Epidermal melanocyte (primary cell): ENCODE measurements around the gene SELENOK.

Source experiments
- DNase-seq: peaks from one replicate; pipeline ENCODE4 v3.0.0; 2011; ENCODE audit warnings: low spot score; ENCODE audit not compliant: insufficient read length

The SELENOK gene

GRCh38 chr3:53843195-53844177 lies 48.2 kb downstream of the SELENOK start:
- no peak for DNase-seq

GRCh38 chr3:53842436-53843194 lies 49.0 kb downstream of the SELENOK start:
- no peak for DNase-seq

GRCh38 chr3:53841296-53841695 lies 50.4 kb downstream of the SELENOK start:
- DNase-seq = no peak

GRCh38 chr3:53837331-53837730 lies 54.3 kb downstream of the SELENOK start:
- no peak for DNase-seq

DNA sequence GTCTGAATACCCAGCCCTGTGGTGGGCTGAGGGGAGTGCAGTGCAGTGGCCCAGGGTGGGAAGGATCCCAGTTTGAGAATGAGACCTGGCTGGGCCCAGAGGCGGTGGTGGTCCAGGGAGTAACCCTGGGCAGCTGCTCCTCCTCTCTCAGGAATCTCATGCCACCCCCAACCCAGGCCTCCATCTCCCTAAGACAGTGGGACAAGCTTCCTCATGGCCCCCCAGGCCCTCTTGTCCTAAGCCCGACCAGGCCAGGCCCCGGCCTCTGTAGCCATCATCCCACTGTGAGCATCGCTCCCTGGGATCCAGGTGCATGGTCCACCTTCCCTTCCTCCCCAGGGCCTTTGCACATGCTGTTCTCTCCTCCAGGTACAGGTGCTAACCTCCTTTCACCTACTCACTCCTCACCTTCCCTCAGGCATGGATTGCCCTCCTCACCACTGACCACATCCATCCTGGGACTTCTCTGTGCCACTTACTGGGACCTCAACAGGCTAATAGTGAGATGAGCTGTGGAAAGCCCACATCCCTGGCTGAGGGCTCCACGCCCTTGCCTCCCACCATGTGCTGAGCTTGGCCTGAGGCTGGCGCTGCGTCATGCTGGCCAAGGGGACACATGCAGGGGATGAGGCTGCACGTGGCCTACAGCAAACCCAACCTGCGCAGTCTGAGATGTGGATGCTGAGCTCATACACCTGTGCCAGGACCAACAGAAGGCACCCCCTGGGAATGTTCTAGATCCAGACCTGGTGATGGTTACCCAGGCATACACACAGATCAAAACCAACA lies 55.4 kb downstream of the SELENOK start:
- DNase-seq = no peak

- DNase-seq = no peak
These were observed 56.4 kb downstream of the SELENOK start for GRCh38 chr3:53835257-53835656.

GRCh38 chr3:53834429-53835095 lies 57.1 kb downstream of the SELENOK start:
- no peak for DNase-seq
